T-helper 1 cell treated with Interleukin-12 subunit alpha and Interleukin-12 subunit beta and Interleukin-4 antibody, amounts not matched to agents 30 ng/mL and 1 ng/mL, for 36 hours (primary cell): ENCODE measurements around the gene PFN1. TPM values are rescaled to one million over a fixed set of nuclear protein-coding genes. Genes with fewer than 3 reads are reported as not detected.

Experiments
- intact Hi-C: fragments of 100-400 bp; cut with micrococcal nuclease; formaldehyde crosslinking; loops from one replicate; pipeline ENCODE4 v1.15.1; 2024
- total RNA-seq: library from RNA; stranded (reverse); gene quantifications from 2 replicates; pipeline ENCODE4 v1.2.3, GENCODE V29; 2022

The PFN1 gene
- total RNA-seq, 1 donor from 2014 or later = 2,251 TPM

DNA sequence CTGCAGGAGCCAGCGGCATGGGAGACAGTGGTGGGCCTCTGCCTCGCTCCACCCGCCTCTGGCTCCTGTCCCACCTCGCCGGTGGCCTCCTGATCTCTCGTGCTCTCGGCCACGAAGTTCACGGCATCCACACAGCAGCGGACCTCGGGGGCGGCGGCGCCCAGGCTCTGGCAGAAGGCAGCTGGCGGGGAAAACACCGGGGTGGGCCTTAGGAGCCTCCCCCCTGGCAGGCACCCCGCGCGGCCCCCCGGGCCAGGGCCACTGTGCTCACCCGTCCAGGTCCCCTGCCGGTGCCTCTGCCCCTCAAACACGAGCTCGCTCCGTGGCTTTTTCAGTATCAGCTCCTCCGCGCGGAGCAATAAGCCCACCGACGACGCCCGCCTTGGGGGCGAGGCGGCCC, 49.4 kb downstream of the PFN1 start:
- intact Hi-C loops = loop anchor here (1.0 to 5.0 kb wide), 3 partner anchors 67 to 189 kb away; partner anchors contain the start of genes ARRB2, MED11 and MINK1

DNA sequence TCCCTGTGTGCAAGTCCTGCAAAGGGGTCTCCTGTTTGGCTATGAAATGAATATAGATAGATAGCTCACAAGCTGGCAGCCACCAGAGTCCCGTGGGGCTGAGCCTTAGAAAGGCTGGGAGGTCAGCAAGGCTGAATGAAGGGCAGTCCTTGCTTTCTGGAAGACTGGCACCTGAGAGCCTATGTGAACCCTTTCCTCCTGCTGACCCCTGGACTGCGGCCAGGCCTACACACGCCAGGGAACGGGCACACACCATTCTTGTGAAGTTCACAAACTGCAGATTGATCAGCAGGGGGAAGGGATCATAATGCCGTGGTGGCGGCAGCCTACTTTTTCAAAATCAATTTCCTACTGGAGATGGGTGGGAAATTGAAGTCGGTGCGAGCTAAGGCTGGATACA, 50.0 kb downstream of the PFN1 start:
- intact Hi-C loops = loop anchor here (5.0 kb wide), 1 partner anchor 66 kb away; the partner anchor contains the start of gene MINK1

DNA sequence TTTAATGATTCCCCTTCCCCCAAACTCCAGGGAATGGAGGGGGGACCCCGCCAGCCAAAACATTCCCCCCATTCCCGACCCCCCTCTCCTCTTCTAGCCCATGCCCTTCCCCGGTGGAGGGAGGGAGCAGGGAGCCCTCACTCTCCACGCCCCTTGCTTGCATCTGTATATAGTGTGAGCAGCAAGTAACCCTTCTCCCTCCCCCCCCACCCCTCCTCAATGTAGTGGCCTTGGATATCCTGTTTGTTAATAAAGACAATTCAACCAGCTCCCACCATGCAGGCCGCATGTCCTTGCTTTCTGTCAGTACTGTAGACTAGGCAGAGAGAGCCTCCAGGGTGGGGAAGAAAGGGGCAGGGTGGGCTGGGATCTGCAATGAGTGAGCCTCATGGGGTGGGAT, 50.5 kb downstream of the PFN1 start:
- intact Hi-C loops = loop anchor here (5.0 kb wide), 1 partner anchor 65 kb away; the partner anchor contains the start of gene MINK1

DNA sequence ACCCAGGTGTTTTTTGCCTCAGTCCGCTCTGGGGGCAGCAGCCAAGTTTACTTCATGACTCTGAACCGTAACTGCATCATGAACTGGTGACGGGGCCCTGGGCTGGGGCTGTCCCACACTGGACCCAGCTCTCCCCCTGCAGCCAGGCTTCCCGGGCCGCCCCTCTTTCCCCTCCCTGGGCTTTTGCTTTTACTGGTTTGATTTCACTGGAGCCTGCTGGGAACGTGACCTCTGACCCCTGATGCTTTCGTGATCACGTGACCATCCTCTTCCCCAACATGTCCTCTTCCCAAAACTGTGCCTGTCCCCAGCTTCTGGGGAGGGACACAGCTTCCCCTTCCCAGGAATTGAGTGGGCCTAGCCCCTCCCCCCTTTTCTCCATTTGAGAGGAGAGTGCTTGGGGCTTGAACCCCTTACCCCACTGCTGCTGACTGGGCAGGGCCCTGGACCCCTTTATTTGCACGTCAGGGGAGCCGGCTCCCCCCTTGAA, 51.1 kb downstream of the PFN1 start:
- intact Hi-C loops = loop anchor here (5.0 kb wide), 1 partner anchor 65 kb away; the partner anchor contains the start of gene MINK1

DNA sequence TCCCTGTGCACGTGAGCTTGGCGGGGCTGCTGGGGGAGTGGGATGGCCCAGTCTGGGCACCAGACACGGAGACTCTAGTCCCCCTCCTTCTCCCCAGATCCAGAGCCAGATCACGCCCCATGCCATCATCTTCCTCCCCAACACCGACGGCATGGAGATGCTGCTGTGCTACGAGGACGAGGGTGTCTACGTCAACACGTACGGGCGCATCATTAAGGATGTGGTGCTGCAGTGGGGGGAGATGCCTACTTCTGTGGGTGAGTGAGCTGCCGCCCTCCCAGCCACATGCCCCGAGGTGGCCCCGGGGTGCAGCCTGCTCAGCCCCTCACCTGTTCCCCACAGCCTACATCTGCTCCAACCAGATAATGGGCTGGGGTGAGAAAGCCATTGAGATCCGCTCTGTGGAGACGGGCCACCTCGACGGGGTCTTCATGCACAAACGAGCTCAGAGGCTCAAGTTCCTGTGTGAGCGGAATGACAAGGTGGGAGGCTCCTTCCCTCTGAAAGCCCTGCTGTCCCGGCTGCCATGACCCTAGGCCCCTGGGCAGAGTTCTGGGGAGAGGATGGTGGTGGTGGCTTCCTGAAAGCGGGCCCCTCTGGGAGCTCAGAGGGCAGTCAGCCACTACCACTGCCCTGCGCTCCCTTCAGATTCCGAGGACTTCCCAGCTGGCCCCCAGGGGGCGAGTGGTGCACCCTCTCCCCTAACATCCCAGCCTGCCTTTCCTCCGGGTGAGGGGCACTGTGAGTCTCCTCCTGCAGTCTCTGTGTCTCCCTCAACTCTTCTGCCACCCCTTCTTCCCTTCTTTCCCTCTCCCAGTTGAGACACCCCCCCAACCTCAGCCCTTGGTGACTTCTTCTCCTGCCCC, 51.8 kb downstream of the PFN1 start:
- intact Hi-C loops = loop anchor here (5.0 kb wide), 1 partner anchor 64 kb away; the partner anchor contains the start of gene MINK1

DNA sequence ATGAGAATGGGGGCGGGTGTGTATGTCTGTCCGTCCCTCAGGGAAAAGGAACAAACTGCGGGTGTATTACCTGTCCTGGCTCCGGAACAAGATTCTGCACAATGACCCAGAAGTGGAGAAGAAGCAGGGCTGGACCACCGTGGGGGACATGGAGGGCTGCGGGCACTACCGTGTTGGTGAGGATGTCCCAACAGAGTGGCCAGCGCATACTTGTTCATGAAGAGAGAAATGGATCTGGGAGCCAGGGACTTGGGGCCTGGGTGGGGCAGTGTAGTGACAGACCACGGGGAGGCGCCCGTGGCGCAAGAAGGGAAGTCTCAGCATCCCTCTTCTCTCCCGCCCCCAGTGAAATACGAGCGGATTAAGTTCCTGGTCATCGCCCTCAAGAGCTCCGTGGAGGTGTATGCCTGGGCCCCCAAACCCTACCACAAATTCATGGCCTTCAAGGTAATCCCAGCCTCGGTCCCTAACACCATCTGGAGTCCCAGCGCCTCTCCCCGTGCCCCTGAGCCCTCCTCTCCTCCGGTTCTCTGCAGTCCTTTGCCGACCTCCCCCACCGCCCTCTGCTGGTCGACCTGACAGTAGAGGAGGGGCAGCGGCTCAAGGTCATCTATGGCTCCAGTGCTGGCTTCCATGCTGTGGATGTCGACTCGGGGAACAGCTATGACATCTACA, 52.5 kb downstream of the PFN1 start:
- intact Hi-C loops = loop anchor here (5.0 kb wide), 1 partner anchor 63 kb away; the partner anchor contains the start of gene MINK1

Other genes with a start within 250 kb of the PFN1 start
- 89.6 and 92.0 TPM in 2 replicates for gene PELP1, start 244.4 kb downstream of the PFN1 start, total RNA-seq
- gene ARRB2, start 237.9 kb downstream of the PFN1 start, total RNA-seq = 335 and 345 TPM in 2 replicates
- gene MED11, start 217.1 kb downstream of the PFN1 start, total RNA-seq = 20.3 and 22.6 TPM in 2 replicates
- 0.10 and 0.12 TPM in 2 replicates for gene ZMYND15, start 208.7 kb downstream of the PFN1 start, total RNA-seq
- gene CXCL16, start 208.6 kb downstream of the PFN1 start, total RNA-seq = 3.3 and 4.4 TPM in 2 replicates
- 0.22 and 0.83 TPM in 2 replicates for gene TM4SF5, start 176.6 kb downstream of the PFN1 start, total RNA-seq
- 0.51 TPM in 1 of 2 replicates, not detected in the other for gene VMO1, start 162.2 kb downstream of the PFN1 start, total RNA-seq
- gene GLTPD2, start 159.6 kb downstream of the PFN1 start, total RNA-seq = not detected in 2 replicates
- gene PSMB6, start 152.4 kb downstream of the PFN1 start, total RNA-seq = 160 and 163 TPM in 2 replicates
- 34.8 and 37.2 TPM in 2 replicates for gene PLD2, start 141.4 kb downstream of the PFN1 start, total RNA-seq
- 115 and 120 TPM in 2 replicates for gene MINK1, start 115.2 kb downstream of the PFN1 start, total RNA-seq
- gene C17orf107, start 49.0 kb downstream of the PFN1 start, total RNA-seq = 0.95 and 1.3 TPM in 2 replicates
- 0.78 and 0.88 TPM in 2 replicates for gene CHRNE, start 45.4 kb downstream of the PFN1 start, total RNA-seq
- not detected in 2 replicates for gene GP1BA, start 16.3 kb downstream of the PFN1 start, total RNA-seq
- 95.7 and 96.0 TPM in 2 replicates for gene SLC25A11, start 8.5 kb downstream of the PFN1 start, total RNA-seq
- gene RNF167, start 8.3 kb downstream of the PFN1 start, total RNA-seq = 267 and 323 TPM in 2 replicates
- gene ENO3, start 2.6 kb upstream of the PFN1 start, total RNA-seq = 37.9 and 38.1 TPM in 2 replicates
- gene SPAG7, start 19.3 kb upstream of the PFN1 start, total RNA-seq = 60.0 and 63.9 TPM in 2 replicates
- gene CAMTA2, start 39.1 kb upstream of the PFN1 start, total RNA-seq = 88.9 and 95.0 TPM in 2 replicates
- gene INCA1, start 49.0 kb upstream of the PFN1 start, total RNA-seq = 0.22 and 0.76 TPM in 2 replicates
- 52.9 and 56.7 TPM in 2 replicates for gene KIF1C, start 49.4 kb upstream of the PFN1 start, total RNA-seq
- 0.29 and 0.51 TPM in 2 replicates for gene SLC52A1, start 86.9 kb upstream of the PFN1 start, total RNA-seq
- gene ZFP3, start 129.9 kb upstream of the PFN1 start, total RNA-seq = 4.3 and 4.5 TPM in 2 replicates
- 11.3 and 12.6 TPM in 2 replicates for gene ZNF232, start 163.3 kb upstream of the PFN1 start, total RNA-seq
- gene USP6, start 167.5 kb upstream of the PFN1 start, total RNA-seq = 0.02 and 0.05 TPM in 2 replicates
- 8.8 and 10.9 TPM in 2 replicates for gene ZNF594, start 243.3 kb upstream of the PFN1 start, total RNA-seq